ENCODE data around the gene AMBRA1.

- TF ChIP-seq, protein P1, sequence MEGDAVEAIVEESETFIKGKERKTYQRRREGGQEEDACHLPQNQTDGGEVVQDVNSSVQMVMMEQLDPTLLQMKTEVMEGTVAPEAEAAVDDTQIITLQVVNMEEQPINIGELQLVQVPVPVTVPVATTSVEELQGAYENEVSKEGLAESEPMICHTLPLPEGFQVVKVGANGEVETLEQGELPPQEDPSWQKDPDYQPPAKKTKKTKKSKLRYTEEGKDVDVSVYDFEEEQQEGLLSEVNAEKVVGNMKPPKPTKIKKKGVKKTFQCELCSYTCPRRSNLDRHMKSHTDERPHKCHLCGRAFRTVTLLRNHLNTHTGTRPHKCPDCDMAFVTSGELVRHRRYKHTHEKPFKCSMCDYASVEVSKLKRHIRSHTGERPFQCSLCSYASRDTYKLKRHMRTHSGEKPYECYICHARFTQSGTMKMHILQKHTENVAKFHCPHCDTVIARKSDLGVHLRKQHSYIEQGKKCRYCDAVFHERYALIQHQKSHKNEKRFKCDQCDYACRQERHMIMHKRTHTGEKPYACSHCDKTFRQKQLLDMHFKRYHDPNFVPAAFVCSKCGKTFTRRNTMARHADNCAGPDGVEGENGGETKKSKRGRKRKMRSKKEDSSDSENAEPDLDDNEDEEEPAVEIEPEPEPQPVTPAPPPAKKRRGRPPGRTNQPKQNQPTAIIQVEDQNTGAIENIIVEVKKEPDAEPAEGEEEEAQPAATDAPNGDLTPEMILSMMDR (IDR thresholded peaks at IDR 0.05; ENCODE audit: control extremely low read depth in 1 of 3, insufficient read depth in 1 of 3, low read depth in 1 of 3, low read length in 3 of 3), result no peak
- TF ChIP-seq POLR2A (IDR thresholded peaks at IDR 0.05; ENCODE audit: control extremely low read depth in 1 of 2, low read depth in 2 of 2, low read length in 2 of 2) (no peak), EZH2 (IDR thresholded peaks at IDR 0.05; ENCODE audit: low read depth, low read length, severe bottlenecking) (no peak)
- TF ChIP-seq, protein P2, sequence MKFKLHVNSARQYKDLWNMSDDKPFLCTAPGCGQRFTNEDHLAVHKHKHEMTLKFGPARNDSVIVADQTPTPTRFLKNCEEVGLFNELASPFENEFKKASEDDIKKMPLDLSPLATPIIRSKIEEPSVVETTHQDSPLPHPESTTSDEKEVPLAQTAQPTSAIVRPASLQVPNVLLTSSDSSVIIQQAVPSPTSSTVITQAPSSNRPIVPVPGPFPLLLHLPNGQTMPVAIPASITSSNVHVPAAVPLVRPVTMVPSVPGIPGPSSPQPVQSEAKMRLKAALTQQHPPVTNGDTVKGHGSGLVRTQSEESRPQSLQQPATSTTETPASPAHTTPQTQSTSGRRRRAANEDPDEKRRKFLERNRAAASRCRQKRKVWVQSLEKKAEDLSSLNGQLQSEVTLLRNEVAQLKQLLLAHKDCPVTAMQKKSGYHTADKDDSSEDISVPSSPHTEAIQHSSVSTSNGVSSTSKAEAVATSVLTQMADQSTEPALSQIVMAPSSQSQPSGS (IDR thresholded peaks at IDR 0.05; ENCODE audit: low read length), result no peak
These were observed 216.0 kb downstream of the AMBRA1 start for GRCh38 chr11:46377831-46378230.

Data from H1 (cell line).